ENCODE results near the gene MTHFSD. TPM values are rescaled to one million over a fixed set of nuclear protein-coding genes. Genes with fewer than 3 reads are reported as not detected.

Gene MTHFSD
- total RNA-seq, 1 donor = 15.9 TPM

DNA sequence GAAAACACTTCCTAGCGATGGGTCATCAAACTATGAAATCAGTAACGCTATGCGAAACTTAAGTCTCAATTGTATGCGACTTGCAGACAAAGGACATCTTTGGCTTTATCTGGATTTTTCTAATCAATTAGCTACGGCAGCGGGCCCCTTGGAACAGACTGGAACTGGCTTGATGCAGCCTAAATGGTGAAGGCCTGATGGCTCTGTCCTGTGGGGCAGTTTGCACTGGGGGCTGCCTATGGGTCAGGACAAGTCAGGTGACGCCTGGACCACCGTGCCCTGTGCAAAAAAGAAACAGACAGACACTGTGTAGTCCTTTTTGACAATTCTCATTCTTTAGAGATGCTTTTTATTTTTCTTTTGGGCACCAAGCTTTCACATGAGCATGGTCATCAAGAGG, 22.0 kb downstream of the MTHFSD start:
- H3K4me3 ChIP-seq (ENCODE audit: low read depth, low read length) = no peak overlapping the region
- no peak for DNase-seq (ENCODE audit: low read depth)
- TF ChIP-seq, protein P1, sequence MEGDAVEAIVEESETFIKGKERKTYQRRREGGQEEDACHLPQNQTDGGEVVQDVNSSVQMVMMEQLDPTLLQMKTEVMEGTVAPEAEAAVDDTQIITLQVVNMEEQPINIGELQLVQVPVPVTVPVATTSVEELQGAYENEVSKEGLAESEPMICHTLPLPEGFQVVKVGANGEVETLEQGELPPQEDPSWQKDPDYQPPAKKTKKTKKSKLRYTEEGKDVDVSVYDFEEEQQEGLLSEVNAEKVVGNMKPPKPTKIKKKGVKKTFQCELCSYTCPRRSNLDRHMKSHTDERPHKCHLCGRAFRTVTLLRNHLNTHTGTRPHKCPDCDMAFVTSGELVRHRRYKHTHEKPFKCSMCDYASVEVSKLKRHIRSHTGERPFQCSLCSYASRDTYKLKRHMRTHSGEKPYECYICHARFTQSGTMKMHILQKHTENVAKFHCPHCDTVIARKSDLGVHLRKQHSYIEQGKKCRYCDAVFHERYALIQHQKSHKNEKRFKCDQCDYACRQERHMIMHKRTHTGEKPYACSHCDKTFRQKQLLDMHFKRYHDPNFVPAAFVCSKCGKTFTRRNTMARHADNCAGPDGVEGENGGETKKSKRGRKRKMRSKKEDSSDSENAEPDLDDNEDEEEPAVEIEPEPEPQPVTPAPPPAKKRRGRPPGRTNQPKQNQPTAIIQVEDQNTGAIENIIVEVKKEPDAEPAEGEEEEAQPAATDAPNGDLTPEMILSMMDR (IDR thresholded peaks at IDR 0.05; ENCODE audit: insufficient read depth, low read length) = no peak

DNA sequence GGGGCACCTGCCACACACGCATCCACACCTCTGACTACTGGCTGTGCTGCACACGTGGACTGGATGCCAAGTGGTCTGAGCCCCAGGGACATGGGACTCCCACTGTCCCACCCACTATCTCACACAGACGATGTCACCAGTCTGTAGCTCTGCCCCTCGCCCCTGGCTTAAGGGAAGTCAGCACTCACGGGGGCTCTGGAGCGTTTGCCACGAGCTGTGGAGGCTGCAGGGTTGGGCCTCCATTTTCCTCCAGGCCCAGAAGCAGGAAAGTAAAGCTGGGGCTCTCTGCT, 22.6 kb downstream of the MTHFSD start:
- H3K4me3 ChIP-seq (ENCODE audit: low read depth, low read length) = no peak overlapping the region
- TF ChIP-seq, protein P1 (IDR thresholded peaks at IDR 0.05; ENCODE audit: insufficient read depth, low read length) = no peak
- DNase-seq (ENCODE audit: low read depth) = no peak

DNA sequence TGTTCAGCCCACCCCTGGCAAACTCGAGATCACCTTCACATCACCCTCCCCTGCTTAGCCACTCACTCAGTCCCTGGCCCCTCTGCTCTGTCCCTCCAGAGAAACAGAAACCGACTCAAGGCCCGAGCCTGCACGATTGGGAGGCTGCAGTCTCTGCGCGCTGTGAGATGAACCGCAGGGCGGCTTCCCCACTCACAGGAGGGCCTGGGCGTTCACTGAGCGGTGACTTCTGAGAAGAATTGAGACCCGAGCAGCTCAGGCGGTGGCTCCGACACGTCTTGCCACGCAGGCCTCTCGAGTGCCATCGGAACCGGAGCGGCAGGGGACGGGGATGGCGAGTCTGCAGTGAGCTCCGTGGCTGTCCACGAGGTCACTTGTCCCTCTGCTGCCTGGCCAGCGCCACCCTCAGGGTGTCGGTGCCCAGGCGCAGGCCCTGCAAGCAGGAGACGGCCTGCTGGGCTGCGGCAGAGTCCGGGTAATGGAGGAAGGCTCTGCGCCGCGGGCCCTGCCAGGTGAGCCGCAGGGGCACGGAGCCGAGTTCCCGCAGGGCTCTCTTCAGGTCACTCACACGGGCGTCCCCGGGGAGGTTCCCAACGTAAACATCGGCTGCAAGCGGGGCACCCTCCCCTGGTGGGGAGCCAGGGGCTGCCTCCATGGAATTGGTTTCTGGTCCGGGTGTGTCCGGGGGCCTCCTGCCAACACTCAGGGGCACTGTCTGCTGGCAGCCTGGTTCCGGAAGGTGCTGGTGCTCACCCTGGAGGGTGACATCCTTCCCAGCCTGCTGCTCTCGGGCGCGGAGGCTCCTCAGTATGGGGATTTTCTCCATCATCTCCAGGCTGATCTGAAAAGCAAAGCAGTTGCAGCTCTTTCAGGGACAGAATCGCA, 23.2 kb downstream of the MTHFSD start:
- TF ChIP-seq, protein P1 (IDR thresholded peaks at IDR 0.05; ENCODE audit: insufficient read depth, low read length) = no peak

DNA sequence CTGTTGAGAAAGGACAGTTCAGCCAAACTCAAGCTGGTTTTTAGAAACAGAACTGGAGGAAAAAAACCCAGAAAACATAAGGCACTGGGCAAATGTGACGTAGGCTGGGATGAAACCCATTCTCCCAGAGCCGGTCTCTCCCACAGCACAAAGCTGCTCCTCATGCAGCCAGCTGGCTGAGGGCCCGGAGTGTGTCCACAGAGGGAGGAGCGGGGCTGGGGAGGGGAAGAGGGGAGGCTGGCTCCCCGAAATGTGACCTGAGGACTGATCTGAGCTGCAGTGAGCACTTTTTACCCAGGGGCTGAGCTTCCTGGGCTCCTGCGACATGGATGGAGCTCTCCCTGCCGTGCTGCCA, 23.9 kb downstream of the MTHFSD start:
- DNase-seq (ENCODE audit: low read depth) = peak; percentile 56
- TF ChIP-seq, protein P1 (IDR thresholded peaks at IDR 0.05; ENCODE audit: insufficient read depth, low read length) = no peak
- no peak overlapping the region for H3K4me3 ChIP-seq (ENCODE audit: low read depth, low read length)

More for the DNA sequence above, 23.2 kb downstream of the MTHFSD start:
- DNase-seq (ENCODE audit: low read depth) = no peak
- no peak overlapping the region for H3K4me3 ChIP-seq (ENCODE audit: low read depth, low read length)

DNA sequence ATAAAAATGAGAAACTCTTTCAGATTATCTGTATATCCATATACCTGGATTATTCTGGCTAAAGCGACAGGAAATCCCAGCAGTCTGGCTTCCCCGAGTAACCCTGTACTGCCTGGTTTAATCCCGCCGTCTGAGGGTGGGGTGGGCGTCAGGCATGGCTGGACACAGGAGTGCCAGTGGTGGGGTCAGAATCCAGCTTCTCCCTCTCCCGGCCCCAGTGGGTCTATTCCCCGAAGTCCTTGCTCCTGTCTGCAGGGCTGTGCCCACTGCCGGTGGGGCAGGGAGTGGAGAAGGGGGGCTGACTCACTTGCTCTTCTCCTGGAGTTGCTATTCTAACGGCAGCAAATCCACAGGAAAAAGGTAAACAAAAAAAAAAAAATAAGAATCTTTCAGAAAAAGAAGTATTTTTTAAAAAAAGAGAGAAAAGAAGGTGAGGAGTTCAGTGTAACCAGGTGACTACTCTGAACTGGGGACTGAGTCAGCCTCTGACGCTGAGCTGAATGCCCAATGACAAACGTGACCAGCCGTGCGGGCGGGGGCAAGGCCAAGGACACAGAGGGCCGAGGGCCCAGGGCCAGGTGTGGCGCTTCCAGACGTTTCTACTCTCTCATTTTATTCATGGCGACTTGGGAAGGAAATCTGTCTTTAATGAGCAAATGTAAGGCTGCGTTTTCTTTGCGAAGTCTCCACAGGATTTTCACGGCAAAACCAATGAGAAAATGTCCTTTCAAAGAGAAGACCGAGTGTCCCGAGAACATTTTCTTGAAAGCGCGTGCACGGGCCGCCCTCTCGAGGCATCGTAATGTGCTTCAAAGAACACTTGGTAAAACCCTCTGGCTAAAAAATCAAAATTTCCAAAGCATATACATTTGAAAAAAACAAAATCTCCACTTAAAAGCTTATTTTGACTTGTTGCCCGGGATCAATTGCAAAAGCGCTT, 24.5 kb downstream of the MTHFSD start:
- no peak for DNase-seq (ENCODE audit: low read depth)
- H3K4me3 ChIP-seq (ENCODE audit: low read depth, low read length) = no peak overlapping the region
- TF ChIP-seq, protein P1 (IDR thresholded peaks at IDR 0.05; ENCODE audit: insufficient read depth, low read length) = no peak

DNA sequence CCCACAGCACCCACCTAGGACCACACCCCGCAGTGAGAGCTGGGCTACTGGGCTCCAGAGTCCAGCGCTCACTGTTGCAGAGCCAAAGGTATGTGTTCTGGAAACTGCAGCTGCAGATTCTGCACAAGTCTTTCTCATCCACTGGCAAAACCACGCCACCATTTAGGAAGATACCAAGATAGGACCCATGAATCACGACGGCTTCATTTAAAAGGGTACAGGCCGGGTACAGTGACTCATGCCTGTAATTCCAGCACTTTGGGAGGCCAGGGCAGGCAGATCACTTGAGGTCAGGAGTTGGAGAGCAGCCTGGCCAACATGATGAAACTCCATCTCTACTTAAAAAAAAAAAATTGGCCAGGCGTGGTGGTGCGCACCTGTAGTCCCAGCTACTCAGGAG, 25.9 kb downstream of the MTHFSD start:
- H3K4me3 ChIP-seq (ENCODE audit: low read depth, low read length) = no peak overlapping the region
- TF ChIP-seq, protein P1 (IDR thresholded peaks at IDR 0.05; ENCODE audit: insufficient read depth, low read length) = no peak
- no peak for DNase-seq (ENCODE audit: low read depth)
